NCI-H1105 (cell line): ENCODE measurements around the gene LRRC45.

Source experiments
- DNase-seq: peaks from one replicate; lab custom pipeline; 2025; lab: John Stamatoyannopoulos, UW

LRRC45 gene

DNA sequence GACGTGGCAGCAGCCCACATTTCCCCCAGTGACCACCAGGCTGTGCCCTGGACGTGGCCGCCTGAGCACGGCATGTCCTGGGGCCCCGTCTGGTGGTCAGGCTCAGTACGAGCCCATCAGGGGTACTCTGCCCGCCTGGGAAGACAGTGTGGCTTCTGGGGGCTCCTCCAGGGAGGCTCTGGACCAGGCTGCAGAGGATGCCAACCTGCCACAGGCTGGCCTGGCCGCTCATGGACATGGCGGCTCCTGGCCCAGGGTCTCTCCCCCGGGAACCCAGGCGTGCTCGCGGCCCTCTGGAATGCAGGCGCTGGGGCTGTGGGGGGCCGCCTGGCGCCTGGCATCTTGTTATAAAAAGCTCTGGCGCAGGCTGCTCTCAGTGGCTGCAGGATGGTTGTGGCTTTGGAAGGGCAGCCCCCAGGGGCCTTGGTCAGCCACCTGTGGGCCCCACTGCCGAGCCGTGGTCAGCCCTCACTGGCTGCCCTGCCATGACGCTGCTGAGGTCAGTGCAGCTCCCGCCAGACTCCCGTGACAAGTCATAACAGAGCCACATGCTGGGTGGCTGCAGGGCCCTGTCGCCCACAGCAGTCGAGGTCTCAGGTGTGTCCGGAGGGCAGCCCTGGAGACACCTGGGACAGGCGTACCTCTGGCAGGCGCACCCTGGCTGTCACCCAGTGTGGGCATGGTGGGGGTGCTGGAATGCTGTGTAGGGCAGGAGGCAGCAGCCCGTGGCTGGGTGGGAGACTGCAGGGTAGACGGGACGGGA, 15.4 kb upstream of the LRRC45 start:
- no peak for DNase-seq

DNA sequence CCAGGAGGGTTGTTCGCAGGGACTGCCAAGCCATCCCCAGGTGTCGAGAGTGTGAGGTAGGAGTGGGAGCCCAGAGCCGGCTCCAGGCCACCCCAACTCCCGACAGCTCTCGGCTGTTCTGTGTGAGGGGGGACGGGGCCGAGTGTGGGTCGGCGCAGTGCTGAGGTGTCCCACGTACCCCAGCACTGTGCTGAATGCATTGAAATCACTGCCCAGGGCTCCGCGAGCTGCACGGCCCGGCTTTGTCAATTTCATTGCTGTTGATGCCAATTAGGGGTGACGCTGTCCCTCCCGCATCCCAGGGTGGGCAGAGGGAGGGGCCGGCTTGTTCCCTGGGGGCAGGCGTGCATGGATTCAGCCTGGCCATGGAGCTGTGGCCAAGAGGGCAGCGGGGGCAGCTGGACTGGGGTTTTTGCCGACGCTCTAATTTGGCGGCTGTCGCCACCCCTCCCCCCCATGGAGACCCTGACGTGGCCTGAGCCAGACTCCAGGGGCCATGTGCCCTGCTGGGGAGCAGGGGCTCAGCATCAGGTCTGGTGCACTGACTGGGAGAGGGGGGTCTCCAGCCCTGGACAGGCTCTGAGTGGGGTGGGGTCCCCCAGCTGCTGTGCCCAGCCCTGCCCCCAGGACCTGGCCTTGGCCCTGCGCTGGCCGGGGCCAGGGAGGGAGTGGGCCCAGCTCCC, 14.7 kb upstream of the LRRC45 start:
- no peak for DNase-seq

DNA sequence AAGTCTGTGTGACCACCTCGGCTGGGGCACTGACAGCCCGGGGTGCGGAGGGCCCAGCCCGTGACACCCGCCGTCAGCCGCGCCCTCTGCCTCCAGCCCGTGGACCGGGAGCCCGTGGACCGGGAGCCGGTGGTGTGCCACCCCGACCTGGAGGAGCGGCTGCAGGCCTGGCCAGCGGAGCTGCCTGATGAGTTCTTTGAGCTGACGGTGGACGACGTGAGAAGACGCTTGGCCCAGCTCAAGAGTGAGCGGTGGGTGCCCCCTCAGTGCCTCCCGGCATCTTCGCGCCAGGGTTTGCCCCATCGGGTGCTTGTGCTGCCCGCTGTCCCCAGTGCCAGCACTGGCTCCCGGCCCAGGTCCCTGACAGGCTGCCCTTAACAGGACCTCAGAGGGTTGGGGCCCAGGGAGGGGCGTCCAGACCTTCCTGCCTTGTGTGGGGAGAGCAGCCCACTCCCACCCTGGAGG, 14.1 kb upstream of the LRRC45 start:
- no peak for DNase-seq

DNA sequence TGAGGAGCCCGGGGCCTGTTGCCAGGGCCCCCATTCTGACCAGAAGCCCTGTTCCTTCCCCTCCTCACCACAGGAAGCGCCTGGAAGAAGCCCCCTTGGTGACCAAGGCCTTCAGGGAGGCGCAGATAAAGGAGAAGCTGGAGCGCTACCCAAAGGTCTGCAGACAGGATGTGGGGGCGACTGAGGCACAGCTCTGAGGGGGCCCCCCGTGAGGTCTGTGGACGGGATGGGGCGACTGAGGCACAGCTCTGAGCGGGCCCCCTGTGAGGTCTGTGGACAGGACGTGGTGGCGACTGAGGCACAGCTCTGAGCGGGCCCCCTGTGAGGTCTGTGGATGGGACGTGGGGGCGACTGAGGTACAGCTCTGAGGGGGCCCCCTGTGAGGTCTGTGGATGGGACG, 13.7 kb upstream of the LRRC45 start:
- DNase-seq, result no peak

DNA sequence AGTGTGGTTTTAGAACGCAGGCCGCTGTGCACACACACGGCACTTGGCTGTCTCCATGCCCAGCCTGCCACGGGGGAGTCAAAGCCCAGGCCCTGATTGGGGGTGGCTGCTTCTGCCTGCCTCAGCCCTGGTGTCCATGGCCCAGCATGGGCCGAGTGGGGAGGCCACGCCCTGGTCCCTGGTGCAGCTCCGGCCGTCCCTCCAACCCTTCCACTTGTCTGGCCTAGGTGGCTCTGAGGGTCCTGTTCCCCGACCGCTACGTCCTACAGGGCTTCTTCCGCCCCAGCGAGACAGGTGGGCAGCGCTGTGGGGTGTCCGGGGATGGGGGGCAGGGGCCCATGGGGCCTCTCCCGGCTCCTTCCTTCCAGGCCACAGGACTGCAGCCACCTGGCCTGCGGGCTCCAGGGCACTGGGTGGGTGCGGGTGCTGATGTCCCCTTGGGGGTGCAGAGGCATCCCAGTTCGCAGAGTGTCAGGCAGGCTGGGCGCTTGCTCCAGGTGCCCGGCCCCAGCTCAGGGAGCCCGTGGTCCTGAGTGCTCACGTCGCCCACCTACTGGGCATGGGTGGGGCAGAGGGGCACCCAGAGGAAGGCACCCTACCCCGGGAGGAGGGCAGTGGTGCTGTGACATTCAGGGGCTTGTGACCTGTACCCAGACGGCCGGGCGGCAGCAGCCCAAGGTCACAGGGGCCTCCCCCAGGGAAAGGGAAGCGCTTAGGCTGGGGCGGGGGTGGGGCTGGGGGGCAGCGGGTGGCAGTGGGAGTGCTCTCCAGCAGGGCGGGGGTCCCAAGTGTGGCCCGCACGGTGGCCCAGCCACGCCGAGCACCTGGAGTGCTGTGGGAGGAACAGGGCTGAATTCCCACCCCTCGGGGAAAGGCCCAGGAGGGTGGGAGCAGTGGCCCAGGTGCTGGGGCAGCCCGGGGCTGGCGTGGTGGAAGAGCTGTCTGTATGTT, 12.3 kb upstream of the LRRC45 start:
- no peak for DNase-seq

DNA sequence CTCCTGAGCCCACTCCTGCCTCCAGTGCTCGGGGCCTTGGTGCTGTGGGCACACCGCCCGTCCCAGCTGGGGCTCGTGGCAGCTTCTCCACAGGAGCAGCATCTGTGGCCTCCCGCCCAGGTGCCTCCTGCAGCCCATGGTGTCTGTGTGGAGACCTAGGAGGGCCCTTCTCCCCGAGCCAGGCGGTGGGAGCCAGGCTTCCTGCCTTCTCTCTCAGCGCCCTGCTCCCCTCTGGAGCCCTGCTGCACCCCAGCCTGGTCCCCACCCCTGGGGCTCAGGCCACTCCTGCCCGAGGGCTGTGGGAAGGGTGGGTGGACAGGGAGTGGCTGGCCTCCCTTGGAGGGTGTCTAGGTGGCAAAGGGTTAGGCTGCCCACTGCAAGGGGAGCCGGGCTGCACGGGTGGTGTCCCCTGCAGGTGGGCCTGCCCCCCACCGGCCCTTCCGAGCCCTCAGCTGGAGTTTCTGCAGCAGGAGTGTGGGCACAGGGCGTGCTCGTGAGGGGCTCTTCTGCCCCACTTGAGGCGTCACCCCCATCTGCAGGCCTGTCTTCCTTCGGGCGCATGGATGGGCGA, 11.4 kb upstream of the LRRC45 start:
- no peak for DNase-seq

DNA sequence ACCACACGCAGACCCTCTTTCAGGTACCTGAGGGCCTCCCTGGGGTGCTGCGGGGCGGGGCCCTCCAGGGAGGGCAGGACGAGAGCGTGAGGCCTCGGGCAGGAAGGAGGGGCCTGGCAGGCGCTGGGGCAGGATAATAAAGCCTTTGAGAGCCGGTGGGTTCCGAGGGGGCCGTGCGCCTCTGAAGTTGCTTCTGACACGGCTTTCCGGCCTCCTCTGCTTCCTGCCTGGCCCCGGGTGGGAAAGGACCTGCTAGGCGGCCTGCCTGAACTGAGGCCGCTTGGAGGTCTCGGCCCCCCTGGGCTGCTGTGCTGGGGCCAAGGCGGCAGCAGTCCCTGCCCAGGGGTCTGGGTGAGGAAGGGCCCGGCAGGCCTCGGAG, 10.9 kb upstream of the LRRC45 start:
- no peak for DNase-seq

DNA sequence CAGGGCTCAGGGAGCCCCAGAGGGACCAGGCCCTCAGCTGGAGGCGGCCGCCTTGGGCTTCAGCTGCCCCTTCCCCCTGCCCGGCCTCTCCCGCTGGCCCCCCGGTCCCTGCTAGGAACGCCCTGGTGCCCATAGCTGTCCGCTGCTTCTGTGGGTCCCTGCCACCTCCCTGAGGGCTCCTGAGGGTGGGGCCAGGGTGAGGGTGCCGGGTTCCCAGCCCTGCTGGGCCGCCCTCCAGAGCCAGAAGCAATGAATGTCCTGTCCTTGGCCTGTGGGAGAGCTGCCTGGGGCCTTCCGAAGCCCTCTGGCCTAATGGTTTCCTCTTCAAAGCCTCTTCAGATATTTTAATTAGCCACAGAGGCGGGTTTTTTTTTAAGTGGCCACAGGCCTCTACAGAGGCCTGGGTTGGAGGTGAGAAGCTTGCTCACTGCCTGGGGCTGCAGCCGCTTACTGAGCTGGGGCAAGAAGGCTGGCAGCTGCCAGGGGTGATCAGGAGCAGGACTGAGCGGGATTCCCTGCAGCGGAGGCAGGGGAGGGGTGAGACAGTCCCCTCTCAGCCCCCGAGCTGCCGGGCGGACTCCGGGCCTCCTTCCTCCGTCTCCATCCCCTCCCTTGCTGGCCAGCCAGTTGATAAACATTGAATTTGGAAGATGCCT, 10.3 kb upstream of the LRRC45 start:
- no peak for DNase-seq

DNA sequence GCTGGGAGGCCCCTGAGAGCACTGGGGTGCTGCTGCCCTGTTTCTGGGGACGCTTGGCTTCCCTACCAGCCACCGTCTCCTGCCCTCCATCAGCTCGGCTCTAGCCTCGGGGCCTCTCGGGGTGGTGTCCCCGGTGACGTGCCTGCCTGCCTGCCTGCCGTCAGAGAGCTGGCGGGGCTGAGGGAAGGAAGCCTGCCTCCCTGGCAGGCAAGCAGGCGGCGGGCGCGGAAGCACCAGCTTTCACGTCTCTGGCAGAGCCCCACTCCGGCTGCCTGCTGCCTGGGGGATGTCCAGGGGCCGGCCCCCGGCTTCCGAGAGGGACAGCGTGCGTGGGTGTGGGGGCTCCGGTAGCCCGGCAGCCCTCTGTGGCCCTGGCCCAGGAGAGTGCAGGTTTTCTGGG, 9.8 kb upstream of the LRRC45 start:
- DNase-seq, result no peak

DNA sequence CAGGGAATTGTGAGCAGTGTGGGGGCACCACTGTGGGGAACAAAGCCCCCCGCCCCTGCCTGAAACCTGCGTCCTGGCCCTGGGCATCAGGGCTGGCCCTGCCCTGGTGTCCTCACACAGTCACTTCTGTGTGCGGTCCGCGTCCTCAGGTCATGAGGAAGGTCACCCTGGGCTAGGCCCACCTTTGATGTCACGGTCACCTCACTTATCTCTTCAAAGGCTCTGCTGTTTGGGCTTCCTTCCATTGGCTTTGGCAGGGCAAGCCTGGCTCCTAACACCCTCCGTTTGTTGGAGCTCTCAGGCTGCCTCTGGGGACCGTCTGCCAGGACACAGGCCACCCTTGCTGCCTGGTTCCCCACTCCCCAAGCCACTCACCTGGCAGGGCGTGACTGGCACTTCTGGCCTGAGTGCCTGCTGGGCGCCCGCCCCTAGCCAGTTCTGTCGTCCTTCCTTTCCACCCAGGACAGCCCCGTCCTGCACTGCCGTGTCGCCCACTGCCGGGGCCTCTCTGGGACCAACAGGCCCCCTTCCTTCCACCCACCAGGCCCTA, 9.3 kb upstream of the LRRC45 start:
- DNase-seq, result no peak

DNA sequence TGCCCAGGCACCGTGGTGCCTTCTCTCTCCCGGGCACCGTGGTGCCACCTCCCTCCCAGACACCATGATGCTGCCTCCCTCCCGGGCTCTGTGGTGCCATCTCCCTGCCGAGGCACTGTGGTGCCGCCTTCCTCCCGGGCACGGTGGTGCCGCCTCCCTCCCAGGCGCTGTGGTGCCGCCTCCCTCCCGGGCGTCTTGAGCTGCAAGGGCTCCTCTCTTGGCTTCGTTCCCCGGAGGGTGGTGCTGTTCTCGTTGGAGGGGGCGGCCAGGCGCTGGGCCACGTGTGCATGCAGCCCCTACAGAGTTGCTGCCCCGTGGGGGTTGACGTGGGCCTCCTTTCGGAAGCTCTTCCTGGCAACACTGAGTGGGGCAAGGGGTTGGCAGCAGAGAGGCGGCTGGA, 8.7 kb upstream of the LRRC45 start:
- no peak for DNase-seq

DNA sequence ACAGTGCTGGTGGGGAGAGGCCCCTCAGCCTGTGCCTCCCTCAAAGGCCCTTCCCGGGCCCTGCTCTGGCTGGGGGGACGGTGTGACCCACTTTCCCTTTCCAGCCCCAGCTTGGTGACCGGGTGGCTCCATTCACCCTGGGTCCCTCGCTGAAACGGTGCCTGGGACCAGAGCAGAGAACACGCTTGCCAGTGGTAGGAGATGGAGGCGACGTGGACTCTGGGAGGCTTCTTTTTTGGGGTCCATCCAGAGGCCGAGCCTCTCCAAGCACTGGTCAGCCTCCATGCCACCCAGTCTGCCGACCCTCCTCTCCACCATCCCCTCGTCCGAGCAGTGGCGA, 8.2 kb upstream of the LRRC45 start:
- no peak for DNase-seq

DNA sequence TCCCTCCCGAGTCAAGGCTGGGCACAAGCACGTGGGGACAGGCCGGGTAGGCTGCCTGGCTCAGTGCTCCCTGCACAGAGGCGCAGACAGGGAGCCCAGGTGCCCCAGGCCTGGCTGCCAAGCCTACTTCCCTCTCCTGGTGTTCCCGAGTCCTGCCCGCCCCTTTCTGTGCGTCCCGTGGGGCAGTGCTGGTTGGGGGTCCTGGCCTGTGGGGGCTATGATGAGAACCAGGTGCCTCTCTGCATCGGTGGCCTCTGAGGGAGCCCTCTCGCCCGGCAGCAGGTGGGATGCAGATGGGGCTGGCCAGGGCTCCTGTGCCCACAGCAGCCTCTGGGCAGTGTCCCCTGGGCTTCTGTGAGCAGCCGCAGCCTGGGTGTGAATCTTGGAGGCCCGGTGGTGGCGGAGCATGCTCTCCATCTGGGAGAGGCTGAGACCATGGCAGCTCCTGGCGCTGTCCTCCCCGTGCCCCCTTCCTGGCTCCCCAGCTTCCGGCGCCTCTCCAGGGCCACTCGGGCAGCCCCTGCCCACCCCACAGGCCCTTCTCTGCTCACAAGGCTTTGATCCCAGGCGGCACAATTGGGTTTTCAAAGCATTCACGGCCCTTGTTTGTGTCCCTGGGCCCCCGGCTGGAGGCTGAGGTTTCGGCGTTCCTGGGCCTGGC, 7.7 kb upstream of the LRRC45 start:
- DNase-seq, result no peak

DNA sequence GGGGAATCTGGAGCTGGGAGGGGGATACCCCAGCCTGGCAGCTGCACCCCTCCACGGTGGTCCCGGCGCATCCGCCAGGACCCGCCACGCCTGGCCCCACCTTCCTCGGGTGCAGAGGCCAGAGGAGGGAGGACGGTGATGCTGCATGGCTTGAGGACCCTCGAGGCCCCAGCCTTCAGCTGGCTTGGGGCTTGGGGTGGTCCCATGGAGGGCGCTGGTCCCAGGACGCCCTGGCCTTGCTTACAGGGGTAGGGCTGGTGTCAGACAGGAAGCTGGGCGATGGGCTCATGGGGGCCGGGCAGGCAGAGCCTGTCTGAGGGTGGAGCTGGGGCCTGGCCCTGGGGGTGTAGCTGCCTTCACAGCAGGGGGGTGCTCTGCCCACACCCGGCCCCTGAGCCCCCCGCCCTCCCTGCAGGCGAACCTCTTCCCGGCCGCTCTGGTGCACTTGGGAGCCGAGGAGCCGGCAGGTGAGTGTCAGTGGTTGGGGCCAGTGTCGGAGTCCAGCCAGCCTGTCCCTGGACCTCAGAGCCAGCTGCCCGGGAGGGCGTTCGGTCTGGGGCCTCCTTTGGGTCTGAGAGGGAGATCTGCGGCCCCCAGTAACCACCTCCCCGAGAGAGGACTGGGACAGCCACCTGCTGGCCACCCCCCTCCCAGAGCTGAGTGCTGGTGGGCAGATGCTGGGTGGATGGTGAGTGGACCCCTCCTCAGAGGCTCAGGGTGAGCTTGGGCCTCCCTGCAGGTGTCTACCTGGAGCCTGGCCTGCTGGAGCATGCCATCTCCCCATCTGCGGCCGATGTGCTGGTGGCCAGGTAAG, 6.8 kb upstream of the LRRC45 start:
- no peak for DNase-seq

DNA sequence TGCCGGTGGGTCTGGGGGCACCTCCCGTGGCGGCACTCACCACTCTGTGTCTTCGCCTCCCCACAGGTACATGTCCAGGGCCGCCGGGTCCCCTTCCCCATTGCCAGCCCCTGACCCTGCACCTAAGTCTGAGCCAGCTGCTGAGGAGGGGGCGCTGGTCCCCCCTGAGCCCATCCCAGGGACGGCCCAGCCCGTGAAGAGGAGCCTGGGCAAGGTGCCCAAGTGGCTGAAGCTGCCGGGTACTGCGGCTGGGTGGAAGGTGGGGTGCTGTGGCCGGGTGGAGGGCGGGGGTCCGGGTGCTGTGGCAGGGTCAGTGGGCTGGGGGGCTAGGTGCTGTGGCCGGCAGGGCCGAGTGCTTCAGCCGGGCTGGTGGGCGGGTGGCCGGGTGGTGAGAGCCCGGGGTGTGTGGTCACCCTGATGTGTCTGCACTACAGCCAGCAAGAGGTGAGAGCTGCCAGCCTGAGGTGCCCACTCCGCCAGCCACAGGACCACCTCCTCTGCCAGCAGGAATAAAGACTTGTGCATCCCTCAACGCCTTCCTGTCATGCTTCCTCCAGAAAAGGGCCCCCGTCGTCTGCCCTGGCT, 6.1 kb upstream of the LRRC45 start:
- no peak for DNase-seq

DNA sequence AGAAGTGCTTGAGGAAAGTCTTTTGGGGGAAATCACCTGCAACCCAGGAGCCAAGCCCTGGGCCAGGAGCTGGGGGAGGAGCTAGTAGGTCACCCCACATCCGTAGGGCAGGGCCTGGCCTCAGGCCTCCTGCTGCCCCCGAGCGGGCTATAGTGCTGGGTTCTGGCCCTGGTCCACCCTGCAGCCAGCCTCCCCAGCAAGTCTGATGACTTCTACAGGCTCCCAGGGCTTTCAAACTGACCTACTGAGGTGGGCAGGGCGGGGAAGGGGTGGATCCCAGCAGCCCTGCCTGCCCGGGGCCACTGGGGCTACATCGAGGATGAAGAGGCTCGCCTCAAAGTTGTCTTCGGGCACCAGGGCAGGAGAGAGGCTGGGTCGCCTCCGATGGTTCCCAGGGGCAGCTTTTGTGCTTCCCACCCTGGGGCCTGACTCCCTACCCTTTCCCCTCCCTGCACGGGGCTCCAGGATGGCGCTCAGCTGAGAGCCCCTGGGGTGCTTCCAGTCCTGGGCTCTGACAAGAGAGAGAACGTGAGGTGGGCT, 5.4 kb upstream of the LRRC45 start:
- DNase-seq, result no peak

DNA sequence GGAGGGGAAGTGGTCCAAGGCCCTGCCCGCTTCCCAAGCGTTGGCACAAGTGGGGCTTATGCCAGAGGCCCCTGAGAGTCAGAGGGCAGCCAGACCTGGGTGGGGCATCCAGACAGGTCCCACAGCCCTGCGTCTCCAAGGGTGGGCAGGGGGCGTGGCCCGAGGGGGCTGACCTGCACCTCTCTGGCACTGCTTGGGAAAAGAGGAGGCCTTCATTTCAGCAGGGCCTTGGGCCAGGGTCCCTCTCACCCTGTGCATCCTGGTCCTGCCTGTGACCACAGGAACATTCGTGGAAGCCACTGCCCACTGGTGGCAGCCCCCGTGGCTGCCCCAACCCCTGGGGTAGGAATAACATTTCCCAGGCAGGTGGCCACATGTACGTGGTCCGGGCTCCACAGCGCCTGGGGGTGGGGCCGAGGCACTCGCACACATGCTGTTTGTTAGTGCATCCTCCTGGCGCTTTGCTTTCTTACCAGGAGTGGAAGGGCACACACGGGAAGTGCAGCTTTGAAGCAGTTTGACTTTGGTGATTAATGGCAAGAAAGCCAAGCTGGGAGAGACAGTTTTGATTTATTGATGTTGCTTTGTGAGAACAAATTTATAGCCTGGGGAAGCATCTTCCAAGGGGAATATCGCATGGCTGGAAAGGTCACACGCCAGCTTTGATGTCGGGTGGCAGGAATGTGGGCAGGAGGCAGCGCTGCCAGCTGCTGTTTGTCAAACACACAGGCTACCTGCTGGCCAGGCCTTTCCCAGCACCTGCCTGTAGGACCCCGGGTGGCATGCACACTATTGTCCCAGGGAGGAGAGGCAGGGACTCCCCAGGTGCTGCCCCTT, 4.7 kb upstream of the LRRC45 start:
- DNase-seq, result no peak

DNA sequence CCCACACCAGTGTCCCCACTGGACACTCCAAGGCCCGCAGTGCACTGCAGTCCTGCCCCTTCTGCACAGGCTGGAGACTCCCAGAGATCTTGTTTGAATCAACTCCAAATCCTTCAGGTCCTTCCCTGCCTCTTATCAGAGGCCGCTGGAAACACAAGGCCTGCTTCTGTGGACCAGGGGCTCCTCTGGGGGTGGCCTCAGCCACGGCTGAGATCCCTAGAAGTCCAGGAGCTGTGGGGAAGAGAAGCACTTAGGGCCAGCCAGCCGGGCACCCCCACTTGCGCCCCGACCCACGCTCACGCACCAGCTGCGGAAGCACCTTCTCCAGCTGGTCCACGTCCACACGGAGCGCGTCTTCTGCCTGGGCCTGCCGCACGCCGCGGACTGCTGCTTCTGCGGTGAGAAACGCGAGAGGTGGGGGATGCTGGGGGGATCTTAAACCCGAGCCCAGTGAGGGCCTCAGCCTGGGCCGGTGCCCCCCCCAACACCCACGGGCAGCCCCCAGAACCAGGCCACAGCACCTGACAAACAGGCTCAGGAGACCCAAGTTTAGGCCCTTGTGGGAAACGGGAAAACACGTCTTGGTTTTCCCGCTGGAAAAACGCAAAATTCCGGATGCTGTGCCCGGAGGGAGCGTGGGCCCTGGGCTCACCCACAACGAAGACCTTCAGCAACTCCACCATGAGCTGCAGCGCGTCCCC, 4.0 kb upstream of the LRRC45 start:
- no peak for DNase-seq
